ENCODE data around the gene EGF.

The EGF gene

DNA sequence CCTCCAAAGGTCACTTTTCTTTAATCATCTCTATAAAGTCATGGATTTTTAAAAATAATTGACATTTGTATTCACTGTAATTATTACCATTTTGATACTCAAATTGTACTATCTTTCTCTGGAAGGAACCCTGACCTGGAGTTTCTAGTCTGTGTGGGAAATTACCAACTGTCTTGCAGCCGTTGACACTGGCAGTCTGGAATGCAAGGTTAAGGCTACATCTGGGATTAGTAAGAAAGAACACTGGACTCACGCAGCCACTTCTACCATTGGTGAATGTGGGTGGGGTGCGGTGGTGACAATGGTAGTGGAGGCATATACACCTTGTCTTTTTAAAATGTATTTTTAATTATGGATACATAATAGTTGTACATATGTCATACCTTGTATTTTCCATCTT, 40.9 kb downstream of the EGF start:
- H3K4me3 ChIP-seq (ENCODE audit: low read depth, low read length): no peak overlapping the region
- DNase-seq (ENCODE audit: low read depth): no peak
- no peak for TF ChIP-seq CTCF (IDR thresholded peaks at IDR 0.05; ENCODE audit: insufficient read depth, low read depth, low read length, missing control alignments)

- DNase-seq (ENCODE audit: low read depth): no peak
- no peak for TF ChIP-seq CTCF (IDR thresholded peaks at IDR 0.05; ENCODE audit: insufficient read depth, low read depth, low read length, missing control alignments)
- no peak overlapping the region for H3K4me3 ChIP-seq (ENCODE audit: low read depth, low read length)
Measured at GRCh38 chr4:109955146-109955545, 42.5 kb downstream of the EGF start.

DNA sequence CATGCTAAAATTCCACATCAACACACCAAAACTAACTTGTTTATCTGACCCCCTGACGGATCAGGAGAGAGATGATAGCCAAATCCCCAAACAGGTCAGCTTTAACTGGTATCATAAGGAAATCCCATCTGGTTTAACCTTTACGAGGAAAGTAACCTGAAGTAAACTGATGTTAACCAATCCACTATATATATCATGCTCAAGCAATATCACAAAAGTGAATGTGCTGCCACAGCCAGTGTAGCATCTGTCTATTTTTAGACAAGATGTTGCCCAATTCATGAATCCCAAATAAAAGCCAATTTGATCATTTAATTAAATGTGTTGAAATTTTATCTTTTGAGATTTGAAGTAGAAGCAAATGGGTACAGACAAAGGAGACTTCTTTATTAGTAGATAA, 44.5 kb downstream of the EGF start:
- TF ChIP-seq CTCF (IDR thresholded peaks at IDR 0.05; ENCODE audit: insufficient read depth, low read depth, low read length, missing control alignments): no peak
- DNase-seq (ENCODE audit: low read depth): no peak

GRCh38 chr4:109959195-109959594, 46.5 kb downstream of the EGF start:
- TF ChIP-seq CTCF (IDR thresholded peaks at IDR 0.05; ENCODE audit: insufficient read depth, low read depth, low read length, missing control alignments): no peak
- no peak for DNase-seq (ENCODE audit: low read depth)
- no peak overlapping the region for H3K4me3 ChIP-seq (ENCODE audit: low read depth, low read length)

More for the DNA sequence above, 44.5 kb downstream of the EGF start:
- H3K4me3 ChIP-seq (ENCODE audit: low read depth, low read length): no peak overlapping the region

GRCh38 chr4:109962401-109962800, 49.7 kb downstream of the EGF start:
- no peak overlapping the region for H3K4me3 ChIP-seq (ENCODE audit: low read depth, low read length)
- TF ChIP-seq CTCF (IDR thresholded peaks at IDR 0.05; ENCODE audit: insufficient read depth, low read depth, low read length, missing control alignments): no peak
- no peak for DNase-seq (ENCODE audit: low read depth)

DNA sequence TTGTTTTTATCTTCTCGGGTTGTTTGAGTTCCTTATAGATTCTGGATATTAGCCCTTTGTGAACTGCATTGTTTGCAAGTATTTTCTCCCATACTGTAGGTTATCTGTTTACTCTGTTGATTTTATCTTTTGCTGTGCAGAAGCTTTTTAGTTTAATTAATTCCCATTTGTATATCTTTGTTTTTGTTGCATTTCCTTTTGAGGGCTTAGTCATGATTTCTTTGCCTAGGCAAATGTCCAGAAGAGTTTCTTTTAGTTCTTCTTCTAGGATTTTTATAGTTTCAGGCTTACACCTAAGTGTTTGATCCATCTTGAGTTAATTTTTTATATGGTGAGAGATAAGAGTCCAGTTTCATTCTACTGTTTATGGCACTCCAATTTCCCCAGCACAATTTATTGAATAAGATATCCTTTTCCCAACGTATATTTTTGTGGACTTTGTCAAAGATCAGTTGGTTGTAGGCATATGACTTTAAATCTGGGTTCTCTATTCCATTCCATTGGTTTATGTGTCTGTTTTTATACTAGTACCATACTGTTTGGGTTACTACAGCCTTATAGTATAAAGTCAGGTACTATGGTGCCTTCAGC, 54.3 kb downstream of the EGF start:
- H3K4me3 ChIP-seq (ENCODE audit: low read depth, low read length): no peak overlapping the region
- TF ChIP-seq CTCF (IDR thresholded peaks at IDR 0.05; ENCODE audit: insufficient read depth, low read depth, low read length, missing control alignments): no peak
- no peak for DNase-seq (ENCODE audit: low read depth)

Measured in GM12865 (cell line).